HepG2 (cell line): ENCODE results near the gene UQCRHL. TPM values are rescaled to one million over a fixed set of nuclear protein-coding genes. Genes with fewer than 3 reads are reported as not detected.

Experiments
- BCLAF1 ChIP-seq: fragments of 450-650 bp; IDR thresholded peaks from 2 replicates; pipeline ENCODE4 v1.6.1; 2017; ENCODE audit warnings: mild to moderate bottlenecking
- MYC ChIP-seq: sonication (generic); formaldehyde crosslinking; IDR thresholded peaks from 2 replicates; pipeline ENCODE4 v1.9.0; 2021; ENCODE audit warnings: missing genetic modification reagents, borderline replicate concordance
- NAIF1 ChIP-seq: sonication (generic); formaldehyde crosslinking; IDR thresholded peaks from 2 replicates; pipeline ENCODE4 v1.5.0; 2020; ENCODE audit warnings: mild to moderate bottlenecking, missing genetic modification reagents, borderline replicate concordance
- NFIC ChIP-seq: IDR thresholded peaks from 2 replicates; pipeline ENCODE4 v1.6.1; 2012; ENCODE audit warnings: mild to moderate bottlenecking, low read length, inconsistent platforms
- ONECUT2 ChIP-seq: sonication (generic); formaldehyde crosslinking; IDR thresholded peaks from 2 replicates; pipeline ENCODE4 v1.4.0; 2020; ENCODE audit warnings: missing genetic modification reagents
- SP2 ChIP-seq: sonication (generic); formaldehyde crosslinking; IDR thresholded peaks from 2 replicates; pipeline ENCODE4 v1.5.1; 2020; ENCODE audit warnings: mild to moderate bottlenecking, missing genetic modification reagents
- ZBTB21 ChIP-seq: sonication (generic); formaldehyde crosslinking; IDR thresholded peaks from 2 replicates; pipeline ENCODE4 v1.4.0; 2020; ENCODE audit warnings: missing genetic modification reagents
- ZNF136 ChIP-seq: sonication (generic); formaldehyde crosslinking; IDR thresholded peaks from 2 replicates; pipeline ENCODE4 v1.8.1; 2022; ENCODE audit warnings: low read depth, mild to moderate bottlenecking, moderate library complexity, missing genetic modification reagents
- ZNF382 ChIP-seq: sonication (generic); formaldehyde crosslinking; IDR thresholded peaks from 2 replicates; pipeline ENCODE4 v1.5.0; 2020; ENCODE audit warnings: missing genetic modification reagents, mild to moderate bottlenecking, borderline replicate concordance
- ZNF781 ChIP-seq: sonication (generic); formaldehyde crosslinking; IDR thresholded peaks from 2 replicates; pipeline ENCODE4 v1.5.1; 2020; ENCODE audit warnings: borderline replicate concordance, mild to moderate bottlenecking, missing genetic modification reagents; ENCODE audit errors: not compliant biosample characterization
- polyA plus RNA-seq, 8 experiments: library from polyadenylated mRNA; depleted of rRNA in 3 of 8; stranded (reverse) in 7 of 8; unstranded in 1 of 8; fragments of >200 nt; fragmentation: Illumina TruSeq in 4 of 8; extraction: Trizol in 4 of 8; gene quantifications; 2 replicates each; pipeline versions ENCODE4 v1.2.1 to v1.2.3, GENCODE V29; 2011 to 2016; ENCODE audit warnings: low read depth in 4 of 8, missing spikeins in 1 of 8, mixed read lengths in 1 of 8; ENCODE audit not compliant: insufficient read depth in 1 of 8
- total RNA-seq, 5 experiments: library from RNA; depleted of rRNA; stranded (reverse); fragments of >200 nt; fragmentation: Illumina TruSeq; extraction: Trizol; gene quantifications; 2 replicates each; pipeline ENCODE4 v1.2.3, GENCODE V29; 2016; ENCODE audit warnings: low read depth in 1 of 5
- TF ChIP-seq, protein P1 (sequence below): sonication (generic); formaldehyde crosslinking; IDR thresholded peaks from 2 replicates; pipeline ENCODE4 v1.5.0; 2020; ENCODE audit warnings: mild to moderate bottlenecking, missing genetic modification reagents, borderline replicate concordance
- TF ChIP-seq, protein P2 (sequence below): sonication (generic); formaldehyde crosslinking; IDR thresholded peaks from 2 replicates; pipeline ENCODE4 v1.5.1; 2020; ENCODE audit warnings: missing genetic modification reagents, mild to moderate bottlenecking, borderline replicate concordance
- TF ChIP-seq, protein P3 (sequence below): sonication (generic); formaldehyde crosslinking; IDR thresholded peaks from 2 replicates; pipeline ENCODE4 v1.9.0; 2022; ENCODE audit warnings: missing genetic modification reagents, mild to moderate bottlenecking, borderline replicate concordance

UQCRHL gene
- total and polyA plus RNA-seq, 2 of the 13 experiments (the other 11 are each of a cell fraction or from before 2014, with no cell fraction given): 1.8 to 2.3 TPM

- TF ChIP-seq, protein P1, sequence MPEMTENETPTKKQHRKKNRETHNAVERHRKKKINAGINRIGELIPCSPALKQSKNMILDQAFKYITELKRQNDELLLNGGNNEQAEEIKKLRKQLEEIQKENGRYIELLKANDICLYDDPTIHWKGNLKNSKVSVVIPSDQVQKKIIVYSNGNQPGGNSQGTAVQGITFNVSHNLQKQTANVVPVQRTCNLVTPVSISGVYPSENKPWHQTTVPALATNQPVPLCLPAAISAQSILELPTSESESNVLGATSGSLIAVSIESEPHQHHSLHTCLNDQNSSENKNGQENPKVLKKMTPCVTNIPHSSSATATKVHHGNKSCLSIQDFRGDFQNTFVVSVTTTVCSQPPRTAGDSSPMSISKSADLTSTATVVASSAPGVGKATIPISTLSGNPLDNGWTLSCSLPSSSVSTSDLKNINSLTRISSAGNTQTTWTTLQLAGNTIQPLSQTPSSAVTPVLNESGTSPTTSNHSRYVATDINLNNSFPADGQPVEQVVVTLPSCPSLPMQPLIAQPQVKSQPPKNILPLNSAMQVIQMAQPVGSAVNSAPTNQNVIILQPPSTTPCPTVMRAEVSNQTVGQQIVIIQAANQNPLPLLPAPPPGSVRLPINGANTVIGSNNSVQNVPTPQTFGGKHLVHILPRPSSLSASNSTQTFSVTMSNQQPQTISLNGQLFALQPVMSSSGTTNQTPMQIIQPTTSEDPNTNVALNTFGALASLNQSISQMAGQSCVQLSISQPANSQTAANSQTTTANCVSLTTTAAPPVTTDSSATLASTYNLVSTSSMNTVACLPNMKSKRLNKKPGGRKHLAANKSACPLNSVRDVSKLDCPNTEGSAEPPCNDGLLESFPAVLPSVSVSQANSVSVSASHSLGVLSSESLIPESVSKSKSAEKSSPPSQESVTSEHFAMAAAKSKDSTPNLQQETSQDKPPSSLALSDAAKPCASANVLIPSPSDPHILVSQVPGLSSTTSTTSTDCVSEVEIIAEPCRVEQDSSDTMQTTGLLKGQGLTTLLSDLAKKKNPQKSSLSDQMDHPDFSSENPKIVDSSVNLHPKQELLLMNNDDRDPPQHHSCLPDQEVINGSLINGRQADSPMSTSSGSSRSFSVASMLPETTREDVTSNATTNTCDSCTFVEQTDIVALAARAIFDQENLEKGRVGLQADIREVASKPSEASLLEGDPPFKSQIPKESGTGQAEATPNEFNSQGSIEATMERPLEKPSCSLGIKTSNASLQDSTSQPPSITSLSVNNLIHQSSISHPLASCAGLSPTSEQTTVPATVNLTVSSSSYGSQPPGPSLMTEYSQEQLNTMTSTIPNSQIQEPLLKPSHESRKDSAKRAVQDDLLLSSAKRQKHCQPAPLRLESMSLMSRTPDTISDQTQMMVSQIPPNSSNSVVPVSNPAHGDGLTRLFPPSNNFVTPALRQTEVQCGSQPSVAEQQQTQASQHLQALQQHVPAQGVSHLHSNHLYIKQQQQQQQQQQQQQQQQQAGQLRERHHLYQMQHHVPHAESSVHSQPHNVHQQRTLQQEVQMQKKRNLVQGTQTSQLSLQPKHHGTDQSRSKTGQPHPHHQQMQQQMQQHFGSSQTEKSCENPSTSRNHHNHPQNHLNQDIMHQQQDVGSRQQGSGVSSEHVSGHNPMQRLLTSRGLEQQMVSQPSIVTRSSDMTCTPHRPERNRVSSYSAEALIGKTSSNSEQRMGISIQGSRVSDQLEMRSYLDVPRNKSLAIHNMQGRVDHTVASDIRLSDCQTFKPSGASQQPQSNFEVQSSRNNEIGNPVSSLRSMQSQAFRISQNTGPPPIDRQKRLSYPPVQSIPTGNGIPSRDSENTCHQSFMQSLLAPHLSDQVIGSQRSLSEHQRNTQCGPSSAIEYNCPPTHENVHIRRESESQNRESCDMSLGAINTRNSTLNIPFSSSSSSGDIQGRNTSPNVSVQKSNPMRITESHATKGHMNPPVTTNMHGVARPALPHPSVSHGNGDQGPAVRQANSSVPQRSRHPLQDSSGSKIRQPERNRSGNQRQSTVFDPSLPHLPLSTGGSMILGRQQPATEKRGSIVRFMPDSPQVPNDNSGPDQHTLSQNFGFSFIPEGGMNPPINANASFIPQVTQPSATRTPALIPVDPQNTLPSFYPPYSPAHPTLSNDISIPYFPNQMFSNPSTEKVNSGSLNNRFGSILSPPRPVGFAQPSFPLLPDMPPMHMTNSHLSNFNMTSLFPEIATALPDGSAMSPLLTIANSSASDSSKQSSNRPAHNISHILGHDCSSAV: no peak
- TF ChIP-seq ZBTB21 (CRISPR knock-in tag) (no peak), BCLAF1 (no peak), ONECUT2 (CRISPR knock-in tag) (no peak), MYC (CRISPR knock-in tag) (no peak), NAIF1 (CRISPR knock-in tag) (no peak), SP2 (CRISPR knock-in tag) (no peak), ZNF781 (CRISPR knock-in tag) (no peak), ZNF382 (CRISPR knock-in tag) (no peak), NFIC (no peak), ZNF136 (CRISPR knock-in tag) (no peak)
- TF ChIP-seq, protein P2, sequence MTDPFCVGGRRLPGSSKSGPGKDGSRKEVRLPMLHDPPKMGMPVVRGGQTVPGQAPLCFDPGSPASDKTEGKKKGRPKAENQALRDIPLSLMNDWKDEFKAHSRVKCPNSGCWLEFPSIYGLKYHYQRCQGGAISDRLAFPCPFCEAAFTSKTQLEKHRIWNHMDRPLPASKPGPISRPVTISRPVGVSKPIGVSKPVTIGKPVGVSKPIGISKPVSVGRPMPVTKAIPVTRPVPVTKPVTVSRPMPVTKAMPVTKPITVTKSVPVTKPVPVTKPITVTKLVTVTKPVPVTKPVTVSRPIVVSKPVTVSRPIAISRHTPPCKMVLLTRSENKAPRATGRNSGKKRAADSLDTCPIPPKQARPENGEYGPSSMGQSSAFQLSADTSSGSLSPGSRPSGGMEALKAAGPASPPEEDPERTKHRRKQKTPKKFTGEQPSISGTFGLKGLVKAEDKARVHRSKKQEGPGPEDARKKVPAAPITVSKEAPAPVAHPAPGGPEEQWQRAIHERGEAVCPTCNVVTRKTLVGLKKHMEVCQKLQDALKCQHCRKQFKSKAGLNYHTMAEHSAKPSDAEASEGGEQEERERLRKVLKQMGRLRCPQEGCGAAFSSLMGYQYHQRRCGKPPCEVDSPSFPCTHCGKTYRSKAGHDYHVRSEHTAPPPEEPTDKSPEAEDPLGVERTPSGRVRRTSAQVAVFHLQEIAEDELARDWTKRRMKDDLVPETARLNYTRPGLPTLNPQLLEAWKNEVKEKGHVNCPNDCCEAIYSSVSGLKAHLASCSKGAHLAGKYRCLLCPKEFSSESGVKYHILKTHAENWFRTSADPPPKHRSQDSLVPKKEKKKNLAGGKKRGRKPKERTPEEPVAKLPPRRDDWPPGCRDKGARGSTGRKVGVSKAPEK (CRISPR knock-in tag): no peak
- TF ChIP-seq, protein P3, sequence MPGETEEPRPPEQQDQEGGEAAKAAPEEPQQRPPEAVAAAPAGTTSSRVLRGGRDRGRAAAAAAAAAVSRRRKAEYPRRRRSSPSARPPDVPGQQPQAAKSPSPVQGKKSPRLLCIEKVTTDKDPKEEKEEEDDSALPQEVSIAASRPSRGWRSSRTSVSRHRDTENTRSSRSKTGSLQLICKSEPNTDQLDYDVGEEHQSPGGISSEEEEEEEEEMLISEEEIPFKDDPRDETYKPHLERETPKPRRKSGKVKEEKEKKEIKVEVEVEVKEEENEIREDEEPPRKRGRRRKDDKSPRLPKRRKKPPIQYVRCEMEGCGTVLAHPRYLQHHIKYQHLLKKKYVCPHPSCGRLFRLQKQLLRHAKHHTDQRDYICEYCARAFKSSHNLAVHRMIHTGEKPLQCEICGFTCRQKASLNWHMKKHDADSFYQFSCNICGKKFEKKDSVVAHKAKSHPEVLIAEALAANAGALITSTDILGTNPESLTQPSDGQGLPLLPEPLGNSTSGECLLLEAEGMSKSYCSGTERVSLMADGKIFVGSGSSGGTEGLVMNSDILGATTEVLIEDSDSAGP: peak; percentile 76
Observed at GRCh38 chr1:15835205-15835740, 27.8 kb upstream of the UQCRHL start (continued).
